Loucy (cell line): ENCODE data around the gene CPA3.

ENCODE experiments used
- CTCF ChIP-seq: fragments of 200-600 bp; sonication (generic); conservative IDR thresholded peaks from 2 replicates; pipeline ENCODE4 v1.5.1; 2014; ENCODE audit warnings: mild to moderate bottlenecking, antibody characterized with exemption, low read length
- EZH2phosphoT487 ChIP-seq: fragments of 200-600 bp; IDR thresholded peaks from 2 replicates; pipeline ENCODE4 v1.6.1; 2018; ENCODE audit warnings: antibody characterized with exemption, mild to moderate bottlenecking, moderate library complexity, borderline replicate concordance

GRCh38 chr3:148816427-148816826 lies 48.7 kb upstream of the CPA3 start:
- TF ChIP-seq CTCF (no peak), EZH2phosphoT487 (no peak)
